Thyroid gland (tissue), 4 donors: ENCODE data around the gene UBQLNL. TPM values are rescaled to one million over a fixed set of nuclear protein-coding genes. Genes with fewer than 3 reads are reported as not detected.

Source experiments
- DNase-seq, 2 donors: peaks; one replicate each; pipeline ENCODE4 v3.0.0-alpha.2; 2019
- H3K27ac ChIP-seq, 3 donors: fragments of 200-600 bp; sonication (generic); 1 replicate in 2 of 3; 2 replicates in 1 of 3; pipeline ENCODE4 v1.5.1; 2016 to 2019; ENCODE audit warnings: mild to moderate bottlenecking in 1 of 3, moderate library complexity in 1 of 3
- H3K27me3 ChIP-seq: fragments of 200-600 bp; sonication (generic); one replicate; pipeline ENCODE4 v1.5.1; 2019
- H3K36me3 ChIP-seq, 2 donors: fragments of 200-600 bp; sonication (generic); one replicate each; pipeline ENCODE4 v1.5.1; 2016 to 2019
- H3K4me1 ChIP-seq, 2 donors: fragments of 200-600 bp; sonication (generic); one replicate each; pipeline ENCODE4 v1.5.1; 2017 to 2019
- H3K4me3 ChIP-seq, 3 donors: fragments of 200-600 bp; sonication (generic); replicated peaks in 1 of 3; 1 replicate in 2 of 3; 2 replicates in 1 of 3; pipeline ENCODE4 v1.5.1; 2016; ENCODE audit warnings: mild to moderate bottlenecking in 1 of 3
- H3K9me3 ChIP-seq: fragments of 200-600 bp; sonication (generic); one replicate; pipeline ENCODE4 v1.5.1; 2017
- POLR2A ChIP-seq, 2 donors: fragments of 450-650 bp; IDR thresholded peaks; one replicate each; pipeline ENCODE4 v1.6.1; 2017; ENCODE audit warnings: antibody characterized with exemption in 2 of 2, mild to moderate bottlenecking in 2 of 2, moderate library complexity in 1 of 2
- WGBS, 2 donors: methylation state at CpG; one replicate each; pipeline ENCODE4 v1.1.5; 2017; 5-methylcytosine and 5-hydroxymethylcytosine counted together
- intact Hi-C: fragments of 100-400 bp; cut with DNase I; formaldehyde crosslinking; loops from one replicate; pipeline ENCODE4 v1.15.1; 2023
- total RNA-seq, 4 donors: library from RNA; depleted of rRNA; stranded (reverse); fragments of >200 nt; gene quantifications; one replicate each; pipeline ENCODE4 v1.2.3, GENCODE V29; 2016
- TF ChIP-seq, protein P1 (sequence below), 6 experiments: fragments of 200-600 bp in 3 of 6; fragments of 450-650 bp in 3 of 6; sonication (generic) in 3 of 6; IDR thresholded peaks; one replicate each; pipeline ENCODE4 v1.5.1; 2016 to 2019; ENCODE audit warnings: antibody characterized with exemption in 6 of 6, mild to moderate bottlenecking in 2 of 6, inconsistent platforms in 1 of 6, moderate library complexity in 1 of 6

Gene UBQLNL, protein sequence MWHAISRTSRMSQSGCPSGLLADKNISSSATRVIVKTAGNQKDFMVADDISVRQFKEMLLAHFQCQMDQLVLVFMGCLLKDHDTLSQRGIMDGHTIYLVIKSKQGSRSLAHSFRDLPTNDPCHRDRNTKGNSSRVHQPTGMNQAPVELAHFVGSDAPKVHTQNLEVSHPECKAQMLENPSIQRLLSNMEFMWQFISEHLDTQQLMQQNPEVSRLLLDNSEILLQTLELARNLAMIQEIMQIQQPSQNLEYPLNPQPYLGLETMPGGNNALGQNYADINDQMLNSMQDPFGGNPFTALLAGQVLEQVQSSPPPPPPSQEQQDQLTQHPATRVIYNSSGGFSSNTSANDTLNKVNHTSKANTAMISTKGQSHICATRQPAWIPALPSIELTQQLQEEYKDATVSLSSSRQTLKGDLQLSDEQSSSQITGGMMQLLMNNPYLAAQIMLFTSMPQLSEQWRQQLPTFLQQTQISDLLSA
- 1 to 10 TPM in 2 of 4 donors, under 1 TPM in 2; 0.54 to 2.0 (median 0.87) TPM for total RNA-seq

DNA sequence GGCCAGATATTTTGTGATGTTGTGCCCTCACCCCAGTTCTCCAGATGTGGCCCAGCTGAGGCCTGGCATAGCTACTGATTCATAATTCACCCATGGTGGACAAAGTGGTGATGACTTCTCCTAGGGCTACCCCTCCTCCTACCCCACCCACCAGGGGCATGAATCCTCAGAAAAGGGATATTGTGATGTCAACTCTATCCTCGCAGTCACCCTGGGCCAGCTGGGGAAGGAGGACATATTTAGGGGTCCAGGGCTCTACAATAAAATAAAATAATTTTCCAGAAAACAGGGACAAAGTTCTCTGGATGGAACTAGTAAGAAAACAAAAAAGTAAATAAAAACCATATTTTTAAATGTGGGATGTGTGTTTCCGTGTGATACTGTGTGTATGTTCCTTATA lies at the start of gene UBQLNL:
Gene UBQLNL, minus strand, starts transcription at position 101 of the 400 bp plus-strand sequence. CDS start 258 bp downstream, outside the sequence.
- no peak within 1 kb of the TSS for H3K4me3 ChIP-seq

DNA sequence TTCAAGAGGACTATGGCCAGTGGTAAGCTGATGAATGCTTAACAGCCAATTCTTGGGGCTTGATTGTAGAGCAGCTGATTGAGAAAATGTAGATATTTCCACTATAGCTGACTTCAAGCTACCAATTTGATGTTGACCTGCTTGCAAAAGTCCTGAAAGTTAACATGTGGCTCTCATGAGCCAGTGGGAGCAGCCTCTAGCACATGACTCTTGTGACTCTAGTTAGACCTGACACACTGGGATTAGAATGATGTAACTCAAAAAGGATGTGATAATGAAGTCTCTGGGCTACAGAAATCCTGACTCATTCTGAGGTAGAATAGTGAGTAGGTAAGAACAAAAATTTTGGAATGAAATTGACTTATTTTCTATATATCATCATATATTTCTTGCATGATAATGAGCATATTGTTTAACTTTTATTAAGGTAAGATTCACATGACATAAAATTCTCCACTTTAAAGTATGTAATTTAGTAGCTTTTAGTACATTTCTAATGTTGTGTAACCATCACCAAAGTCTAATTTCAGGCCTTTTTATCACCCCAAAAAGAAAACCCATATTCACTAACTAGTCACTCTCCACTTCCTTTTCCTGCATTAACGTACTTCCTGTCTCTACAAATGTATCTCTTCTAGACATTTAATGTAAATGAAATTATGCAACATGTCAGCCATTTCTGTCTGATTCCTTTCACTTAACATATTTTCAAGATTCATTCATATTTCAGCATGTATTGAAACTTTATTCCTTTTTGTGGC lies 47.9 kb upstream of the UBQLNL start:
- DNase-seq: no peak
- Histone ChIP-seq H3K4me3 (no peak overlapping the region), H3K9me3 (no peaks in the 10 kb centered on the region), H3K27ac (no peak overlapping the region), H3K27me3 (no peaks in the 10 kb centered on the region), H3K36me3 (no peaks in the 10 kb centered on the region), H3K4me1 (no peaks in the 10 kb centered on the region)
- 79 to 80% methylated on average over 1 of the region's 1 CpG for WGBS, 2 donors
- TF ChIP-seq, protein P1, sequence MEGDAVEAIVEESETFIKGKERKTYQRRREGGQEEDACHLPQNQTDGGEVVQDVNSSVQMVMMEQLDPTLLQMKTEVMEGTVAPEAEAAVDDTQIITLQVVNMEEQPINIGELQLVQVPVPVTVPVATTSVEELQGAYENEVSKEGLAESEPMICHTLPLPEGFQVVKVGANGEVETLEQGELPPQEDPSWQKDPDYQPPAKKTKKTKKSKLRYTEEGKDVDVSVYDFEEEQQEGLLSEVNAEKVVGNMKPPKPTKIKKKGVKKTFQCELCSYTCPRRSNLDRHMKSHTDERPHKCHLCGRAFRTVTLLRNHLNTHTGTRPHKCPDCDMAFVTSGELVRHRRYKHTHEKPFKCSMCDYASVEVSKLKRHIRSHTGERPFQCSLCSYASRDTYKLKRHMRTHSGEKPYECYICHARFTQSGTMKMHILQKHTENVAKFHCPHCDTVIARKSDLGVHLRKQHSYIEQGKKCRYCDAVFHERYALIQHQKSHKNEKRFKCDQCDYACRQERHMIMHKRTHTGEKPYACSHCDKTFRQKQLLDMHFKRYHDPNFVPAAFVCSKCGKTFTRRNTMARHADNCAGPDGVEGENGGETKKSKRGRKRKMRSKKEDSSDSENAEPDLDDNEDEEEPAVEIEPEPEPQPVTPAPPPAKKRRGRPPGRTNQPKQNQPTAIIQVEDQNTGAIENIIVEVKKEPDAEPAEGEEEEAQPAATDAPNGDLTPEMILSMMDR (IDR thresholded peaks at IDR 0.05): no peak
- no peak for TF ChIP-seq POLR2A (IDR thresholded peaks at IDR 0.05)
- intact Hi-C loops: no loop called here

More for the DNA sequence above, at the start of gene UBQLNL:
- Histone ChIP-seq H3K4me1 (no peaks in the 10 kb centered on the region), H3K27ac (no peak within 1 kb of the TSS), H3K27me3 (no peaks in the 10 kb centered on the region), H3K9me3 (no peaks in the 10 kb centered on the region), H3K36me3 (no peaks in the 10 kb centered on the region)
- TF ChIP-seq, protein P1 (IDR thresholded peaks at IDR 0.05): no peak
- no peak for TF ChIP-seq POLR2A (IDR thresholded peaks at IDR 0.05)
- no peak for DNase-seq
- intact Hi-C loops: no loop called here
- WGBS, 2 donors: 92 to 94% methylated on average over 2 of the region's 2 CpGs

DNA sequence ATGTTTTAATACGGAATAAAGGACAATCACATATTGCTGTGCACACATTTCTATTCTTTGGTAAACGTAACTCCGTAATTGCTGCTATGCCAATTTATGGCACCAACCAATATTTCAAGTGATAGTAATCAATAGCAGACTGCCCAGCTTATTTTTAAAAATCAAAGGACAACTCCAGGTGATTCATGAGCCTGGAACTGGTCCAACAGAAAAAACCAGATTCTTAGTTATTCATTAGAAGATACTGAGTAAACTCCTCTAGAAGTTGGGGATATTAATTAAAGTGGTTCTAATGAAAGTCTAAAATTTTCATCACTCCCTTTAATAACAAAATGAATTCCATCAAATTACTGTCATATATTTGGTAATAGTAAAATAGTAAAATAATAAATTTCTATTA lies 41.3 kb upstream of the UBQLNL start:
- Histone ChIP-seq H3K4me1 (peaks cover 0 to 4% of the 10 kb centered on the region in 2 donors), H3K36me3 (no peaks in the 10 kb centered on the region), H3K9me3 (no peaks in the 10 kb centered on the region), H3K27me3 (no peaks in the 10 kb centered on the region), H3K27ac (no peak overlapping the region), H3K4me3 (no peak overlapping the region)
- WGBS, 2 donors: 94 to 95% methylated on average over 3 of the region's 3 CpGs
- TF ChIP-seq, protein P1 (IDR thresholded peaks at IDR 0.05): no peak
- no peak for TF ChIP-seq POLR2A (IDR thresholded peaks at IDR 0.05)
- no peak for DNase-seq
- intact Hi-C loops: no loop called here

DNA sequence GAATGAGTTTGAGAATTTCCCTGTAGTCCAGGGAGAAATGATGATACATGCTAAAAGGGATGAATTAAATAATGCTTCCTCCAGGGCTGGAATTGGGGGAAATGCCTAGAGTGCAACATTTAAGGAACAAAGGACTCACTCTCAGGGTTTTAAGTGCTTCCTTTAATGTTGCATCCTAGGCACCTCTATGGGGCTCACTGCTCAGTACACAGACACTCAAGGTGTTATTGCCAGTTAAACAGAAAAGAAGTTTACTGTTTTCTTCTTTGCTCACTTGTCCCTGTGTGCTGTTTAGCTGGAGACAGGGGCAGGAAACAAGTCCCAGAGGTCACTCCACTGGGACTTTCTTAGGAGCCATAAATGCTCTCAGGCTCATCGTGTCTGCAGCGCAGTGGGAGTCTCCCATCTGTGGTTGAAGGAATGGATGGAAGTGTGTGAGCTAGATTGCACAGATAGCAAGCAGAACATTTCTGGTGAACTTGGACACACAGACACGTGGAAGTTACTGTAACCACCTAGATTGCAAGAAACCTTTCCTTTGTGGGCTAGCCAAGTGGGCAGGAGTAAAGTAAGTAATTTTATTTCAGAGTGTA lies 40.2 kb upstream of the UBQLNL start:
- no peak for DNase-seq
- WGBS, 2 donors: 62 to 79% methylated on average over 3 of the region's 3 CpGs
- H3K27ac ChIP-seq: no peak overlapping the region
- H3K9me3 ChIP-seq: no peaks in the 10 kb centered on the region
- intact Hi-C loops: no loop called here
- TF ChIP-seq, protein P1 (IDR thresholded peaks at IDR 0.05): no peak
- no peak for TF ChIP-seq POLR2A (IDR thresholded peaks at IDR 0.05)
- no peaks in the 10 kb centered on the region for H3K27me3 ChIP-seq
- H3K36me3 ChIP-seq: no peaks in the 10 kb centered on the region
- H3K4me1 ChIP-seq: peaks cover 0 to 4% of the 10 kb centered on the region in 2 donors
- H3K4me3 ChIP-seq: no peak overlapping the region
